NCI-H2227 (cell line): Measurements from ENCODE around the gene CFI.
A peak's percentile ranks its signal among the peaks of the same experiment; 100 is the strongest.

Source experiments
- DNase-seq: peaks from one replicate; lab custom pipeline; 2025; ENCODE audit not compliant: unreplicated experiment; lab: John Stamatoyannopoulos, UW

CFI gene

GRCh38 chr4:109735566-109736365 is 66.0 kb downstream of the CFI start:
- DNase-seq = no peak

- no peak for DNase-seq
These were observed 68.1 kb downstream of the CFI start for GRCh38 chr4:109733728-109734127.

- DNase-seq = no peak
These were observed 70.9 kb downstream of the CFI start for GRCh38 chr4:109730619-109731545.

GRCh38 chr4:109729718-109730618 is 71.8 kb downstream of the CFI start, which contains the start of gene PLA2G12A:
Gene PLA2G12A, minus strand, starts transcription at chr4:109730070. Its CDS starts 261 bp downstream, at chr4:109729809.
- peak; percentile 80 for DNase-seq

GRCh38 chr4:109729117-109729717 is 72.6 kb downstream of the CFI start:
- DNase-seq = no peak

- DNase-seq = no peak
These were observed 73.4 kb downstream of the CFI start for GRCh38 chr4:109728385-109728784.

- DNase-seq = no peak
These were observed 78.7 kb downstream of the CFI start for GRCh38 chr4:109723110-109723509.

GRCh38 chr4:109722357-109722756 is 79.4 kb downstream of the CFI start:
- no peak for DNase-seq

- DNase-seq = no peak
These were observed 80.8 kb downstream of the CFI start for GRCh38 chr4:109721033-109721432.

GRCh38 chr4:109719604-109720003 is 82.2 kb downstream of the CFI start:
- no peak for DNase-seq

GRCh38 chr4:109718759-109719158 is 83.0 kb downstream of the CFI start:
- no peak for DNase-seq

- no peak for DNase-seq
These were observed 88.3 kb downstream of the CFI start for GRCh38 chr4:109713500-109713899.

GRCh38 chr4:109708990-109709389 is 92.8 kb downstream of the CFI start:
- no peak for DNase-seq

GRCh38 chr4:109708435-109708834 is 93.4 kb downstream of the CFI start:
- no peak for DNase-seq

- no peak for DNase-seq
These were observed 98.0 kb downstream of the CFI start for GRCh38 chr4:109703664-109704361.

GRCh38 chr4:109702950-109703663 is 98.7 kb downstream of the CFI start, which contains the start of gene CASP6:
Gene CASP6, minus strand, starts transcription at chr4:109703445. Its CDS starts 50 bp downstream, at chr4:109703395.
- DNase-seq = peak; percentile 76

- peak; percentile 1 for DNase-seq
These were observed 100.0 kb downstream of the CFI start for GRCh38 chr4:109701566-109702410.

GRCh38 chr4:109699553-109700225 is 102.1 kb downstream of the CFI start:
- DNase-seq = no peak
